HCT116 (cell line): ENCODE results near the gene ASF1A.

Experiments
- CTCF ChIP-seq, 3 experiments: fragments of 200-600 bp in 1 of 3; sonication (generic) in 1 of 3; IDR thresholded peaks in 2 of 3; conservative IDR thresholded peaks in 1 of 3; 2 replicates each; pipeline ENCODE4 v1.5.1; 2012 to 2017; ENCODE audit warnings: low read depth in 2 of 3, low read length in 2 of 3, antibody characterized with exemption in 1 of 3, borderline replicate concordance in 1 of 3, control low read depth in 1 of 3, mild to moderate bottlenecking in 1 of 3, mixed read lengths in 1 of 3, mixed run types in 1 of 3, moderate library complexity in 1 of 3; ENCODE audit not compliant: insufficient read depth in 1 of 3
- POLR2A ChIP-seq: IDR thresholded peaks from 2 replicates; pipeline ENCODE4 v1.7.0; 2011; ENCODE audit warnings: borderline replicate concordance; ENCODE audit not compliant: insufficient read depth, insufficient read length; ENCODE audit errors: extremely low read depth
- SIN3A ChIP-seq: IDR thresholded peaks from 2 replicates; pipeline ENCODE4 v1.6.1; 2012; ENCODE audit warnings: low read depth

- TF ChIP-seq CTCF (IDR thresholded peaks at IDR 0.05 in 2 of 3, conservative IDR thresholded peaks at IDR 0.05 in 1 of 3; ENCODE audit: borderline replicate concordance in 1 of 3, insufficient read depth in 1 of 3, low read depth in 2 of 3, low read length in 2 of 3) = no peak
- TF ChIP-seq POLR2A = no peak
- TF ChIP-seq SIN3A = no peak
These were observed 58.7 kb downstream of the ASF1A start for GRCh38 chr6:118952683-118953082.
